Measurements from ENCODE around the gene CYP4F11. TPM values are rescaled to one million over a fixed set of nuclear protein-coding genes. Genes with fewer than 3 reads are reported as not detected.

CYP4F11 gene
- total and polyA plus RNA-seq, 2 donors (not counting 3 experiments of a cell fraction or from before 2014, with no cell fraction given), result not detected

GRCh38 chr19:15923702-15924101 lies 10.6 kb downstream of the CYP4F11 start:
- Histone ChIP-seq H3K27ac (ENCODE audit: insufficient read depth, low read depth, low read length) (no peak overlapping the region), H3K27me3 (ENCODE audit: control insufficient read depth in 2 of 2, insufficient read depth in 2 of 2, low read length in 2 of 2) (no peaks in the 10 kb centered on the region), H3K9me1 (replicated peaks; ENCODE audit: control insufficient read depth, extremely low read depth, insufficient read depth, low read length) (no peaks in the 10 kb centered on the region), H3K4me3 (replicated peaks in 1 of 3; ENCODE audit: insufficient read depth in 1 of 3, low read depth in 1 of 3, low read length in 3 of 3) (no peak overlapping the region), H3K9ac (replicated peaks; ENCODE audit: extremely low read depth, insufficient read depth, low read length) (no peak overlapping the region), H2AFZ (ENCODE audit: low read depth, low read length) (no peak overlapping the region), H3K79me2 (ENCODE audit: control insufficient read depth, insufficient read depth, low read length) (no peaks in the 10 kb centered on the region), H3K36me3 (ENCODE audit: control insufficient read depth in 2 of 2, extremely low read depth in 1 of 2, insufficient read depth in 2 of 2, low read length in 2 of 2) (no peaks in the 10 kb centered on the region), H3K9me3 (replicated peaks; ENCODE audit: control insufficient read depth, insufficient read depth, low read length) (no peaks in the 10 kb centered on the region), H4K20me1 (replicated peaks; ENCODE audit: control insufficient read depth, extremely low read depth, insufficient read depth, low read length) (no peaks in the 10 kb centered on the region), H3K4me2 (ENCODE audit: insufficient read depth, low read length) (no peak overlapping the region), H3K4me1 (ENCODE audit: control insufficient read depth, extremely low read depth, insufficient read depth, low read length) (no peaks in the 10 kb centered on the region)
- BruUV-seq (replicated peaks), result no TSS peak
- TF ChIP-seq FOS (IDR thresholded peaks at IDR 0.05; ENCODE audit: borderline replicate concordance, insufficient read depth, low read length) (no peak), POLR2A (IDR thresholded peaks at IDR 0.05; ENCODE audit: low read depth, low read length) (no peak), POLR2AphosphoS5 (IDR thresholded peaks at IDR 0.05; ENCODE audit: insufficient read depth, low read depth, low read length) (no peak), JUN (IDR thresholded peaks at IDR 0.05; ENCODE audit: borderline replicate concordance, insufficient read depth, insufficient read length, low read depth) (no peak), EZH2 (IDR thresholded peaks at IDR 0.05; ENCODE audit: borderline replicate concordance, low read depth, low read length, severe bottlenecking) (no peak), MAX (IDR thresholded peaks at IDR 0.05; ENCODE audit: insufficient read depth, insufficient read length) (no peak), CTCF (IDR thresholded peaks at IDR 0.05; ENCODE audit: extremely low read depth in 1 of 2, insufficient read depth in 1 of 2, low read depth in 1 of 2, low read length in 2 of 2) (no peak), MYC (IDR thresholded peaks at IDR 0.05; ENCODE audit: low read depth, low read length) (no peak), GATA2 (IDR thresholded peaks at IDR 0.05; ENCODE audit: insufficient read depth, insufficient read length, low read depth, low read length) (no peak)
- CTCF ChIA-PET, result no interaction called here
- POLR2A ChIA-PET, result no interaction called here
- dilution Hi-C loops (cut with MboI; ENCODE audit: extremely low pct_ligation_motif_present, low sequenced_read_pairs), result no loop called here
- intact Hi-C loops (cut with micrococcal nuclease), result no loop called here
- DNase-seq (ENCODE audit: low read depth, low spot score) (no peak), FAIRE-seq (no peak)

Data from endothelial cell of umbilical vein (primary cell).